GM23338 (cell line): ENCODE results near the gene LTBP3.

Experiments
- CTCF ChIP-seq, 2 experiments: fragments of 200-600 bp in 1 of 2; sonication (generic) in 1 of 2; conservative IDR thresholded peaks; 2 replicates each; pipeline versions ENCODE4 v1.5.1 to v1.6.1; 2016 to 2017; ENCODE audit warnings: antibody characterized with exemption in 2 of 2, low read depth in 2 of 2, mild to moderate bottlenecking in 2 of 2, moderate library complexity in 1 of 2
- EZH2 ChIP-seq: fragments of 200-600 bp; sonication (generic); IDR thresholded peaks from one replicate; pipeline ENCODE4 v1.8.0; 2017; ENCODE audit warnings: antibody characterized with exemption, mild to moderate bottlenecking, low read depth; ENCODE audit not compliant: unreplicated experiment
- EZH2phosphoT487 ChIP-seq: fragments of 200-600 bp; sonication (generic); IDR thresholded peaks from one replicate; pipeline ENCODE4 v1.8.1; 2018; ENCODE audit warnings: antibody characterized with exemption; ENCODE audit not compliant: unreplicated experiment
- JUNB ChIP-seq: IDR thresholded peaks from one replicate; pipeline ENCODE4 v1.6.1; 2016; ENCODE audit warnings: antibody characterized with exemption; ENCODE audit not compliant: unreplicated experiment
- POLR2AphosphoS5 ChIP-seq: IDR thresholded peaks from 2 replicates; pipeline ENCODE4 v1.6.1; 2016; ENCODE audit warnings: antibody characterized with exemption, low read depth
- REST ChIP-seq: IDR thresholded peaks from one replicate; pipeline ENCODE4 v1.6.1; 2018; ENCODE audit warnings: antibody characterized with exemption; ENCODE audit not compliant: unreplicated experiment
- ZNF331 ChIP-seq: fragments of 250-450 bp; sonication (Bioruptor Pico); IDR thresholded peaks from 2 replicates; pipeline ENCODE4 v1.5.0; 2020; ENCODE audit warnings: low read depth, mild to moderate bottlenecking, moderate library complexity

- TF ChIP-seq CTCF (conservative IDR thresholded peaks at IDR 0.05; ENCODE audit: low read depth in 2 of 2) (no peak), EZH2 (no peak), EZH2phosphoT487 (no peak), POLR2AphosphoS5 (no peak; the same call in 1 of the 2 replicates), REST (no peak), JUNB (no peak), ZNF331 (CRISPR knock-in tag) (no peak)
Observed at GRCh38 chr11:65499713-65500386, 58.3 kb downstream of the LTBP3 start.
